HG02678 (cell line): ENCODE results near the gene NXPH3.
"Not testable (repeated sequence)": the region's sequence is repeated elsewhere in the genome, so short reads cannot be mapped to it uniquely, and the experiment has no call there.

Experiments
- ATAC-seq: cut with Tn5 transposase; IDR thresholded peaks from one replicate; pipeline ENCODE4 v1.9.1; 2021; ENCODE audit warnings: mild to moderate bottlenecking, moderate library complexity; ENCODE audit not compliant: unreplicated experiment

Gene NXPH3

GRCh38 chr17:49575679-49576087 is at the start of gene NXPH3:
Gene NXPH3, plus strand, starts transcription at chr17:49575871. Its CDS starts 349 bp downstream, at chr17:49576220.
- ATAC-seq, result no peak

GRCh38 chr17:49527927-49528651 is 47.6 kb upstream of the NXPH3 start:
- no peak for ATAC-seq

GRCh38 chr17:49528966-49529365 is 46.7 kb upstream of the NXPH3 start:
- no peak for ATAC-seq

DNA sequence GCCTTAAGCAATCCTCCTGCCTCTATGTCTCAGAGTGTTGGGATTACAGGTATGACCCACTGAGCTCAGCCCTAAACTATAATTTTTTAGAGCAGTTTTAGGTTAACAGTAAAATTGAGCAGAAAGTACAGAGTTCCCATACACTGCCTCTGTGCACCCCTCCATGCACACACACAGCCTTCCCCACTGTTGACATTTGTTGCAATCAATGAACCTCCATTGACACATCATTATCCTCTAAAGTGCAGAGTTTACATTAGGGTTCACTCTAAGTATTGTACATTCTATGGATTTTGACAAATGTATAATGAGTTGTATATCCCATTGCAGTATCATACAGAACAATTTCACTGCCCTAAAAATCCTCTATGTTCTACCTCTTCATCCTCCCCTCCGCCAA is 45.6 kb upstream of the NXPH3 start:
- ATAC-seq, result no peak

GRCh38 chr17:49543860-49544259 is 31.8 kb upstream of the NXPH3 start:
- no peak for ATAC-seq

DNA sequence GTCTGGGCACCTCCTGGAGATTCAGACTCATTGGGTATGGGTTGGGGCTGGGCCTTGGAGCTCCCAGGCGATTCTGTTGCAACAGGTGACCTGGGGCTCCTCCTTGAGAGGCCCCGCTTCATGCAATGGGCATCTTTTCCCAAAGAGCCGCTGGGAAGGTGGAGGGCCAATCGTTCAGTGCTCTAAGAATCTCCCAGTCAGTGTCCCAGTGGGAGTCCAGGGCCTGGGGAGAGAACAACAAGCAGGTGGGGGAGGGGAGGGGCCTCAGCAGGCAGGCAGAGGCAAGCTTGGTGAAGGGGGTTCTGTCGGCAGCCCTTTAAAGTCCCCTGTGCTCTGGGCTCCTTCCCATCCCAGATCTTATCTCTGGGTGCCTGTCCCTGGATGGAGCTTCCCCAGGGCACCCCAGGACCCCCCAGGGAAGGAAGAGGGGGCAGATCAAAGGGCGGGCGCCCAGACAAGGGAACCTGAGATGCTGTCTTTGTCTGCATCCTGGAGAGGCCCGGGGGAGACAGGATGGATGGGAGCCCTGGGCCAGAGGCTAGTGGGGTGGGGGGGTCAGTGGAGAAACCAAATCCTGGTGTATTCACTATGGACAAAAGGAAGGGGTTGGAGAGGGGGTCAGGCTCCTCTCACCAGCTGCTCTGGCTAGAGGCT is 30.5 kb upstream of the NXPH3 start:
- ATAC-seq, result no peak

DNA sequence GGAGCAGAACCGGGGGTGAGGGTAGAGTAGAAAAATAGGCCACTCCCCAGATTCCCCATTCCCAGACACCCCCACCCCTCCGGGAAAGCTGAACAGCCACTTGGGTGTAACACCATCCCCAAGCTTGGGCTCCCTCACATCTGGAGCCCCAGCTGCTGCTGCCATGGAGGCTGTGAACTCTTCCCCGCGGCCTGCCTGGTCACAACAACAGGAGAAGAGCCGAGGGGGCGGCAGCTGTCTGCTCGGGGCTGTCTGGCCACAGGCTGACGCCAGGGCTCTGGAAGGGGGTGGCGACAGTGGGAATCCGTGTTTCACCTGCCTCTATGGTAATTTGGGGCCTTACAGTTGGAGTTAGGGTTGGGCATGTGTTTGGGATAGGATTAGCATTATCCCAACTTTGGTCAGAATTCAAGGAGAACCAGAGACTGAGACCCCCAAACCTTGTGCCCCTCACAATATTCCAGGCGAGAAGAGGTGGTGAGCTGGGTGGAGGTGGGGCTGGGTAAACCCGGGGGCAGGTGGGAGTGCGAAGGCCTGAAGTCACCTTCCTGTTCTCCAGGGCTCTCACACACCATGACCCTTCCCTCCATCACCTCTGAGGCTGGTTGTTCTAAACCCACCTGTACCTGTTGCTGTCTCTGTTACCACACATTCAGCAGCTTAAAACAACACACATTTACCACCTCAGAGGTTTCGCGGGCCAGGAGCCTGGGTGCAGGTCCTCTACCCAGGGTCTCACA is 29.7 kb upstream of the NXPH3 start:
- ATAC-seq, result no peak

- no peak for ATAC-seq
Observed at GRCh38 chr17:49546546-49547535, 28.8 kb upstream of the NXPH3 start.

- ATAC-seq, result no peak
Observed at GRCh38 chr17:49547566-49547965, 28.1 kb upstream of the NXPH3 start.

DNA sequence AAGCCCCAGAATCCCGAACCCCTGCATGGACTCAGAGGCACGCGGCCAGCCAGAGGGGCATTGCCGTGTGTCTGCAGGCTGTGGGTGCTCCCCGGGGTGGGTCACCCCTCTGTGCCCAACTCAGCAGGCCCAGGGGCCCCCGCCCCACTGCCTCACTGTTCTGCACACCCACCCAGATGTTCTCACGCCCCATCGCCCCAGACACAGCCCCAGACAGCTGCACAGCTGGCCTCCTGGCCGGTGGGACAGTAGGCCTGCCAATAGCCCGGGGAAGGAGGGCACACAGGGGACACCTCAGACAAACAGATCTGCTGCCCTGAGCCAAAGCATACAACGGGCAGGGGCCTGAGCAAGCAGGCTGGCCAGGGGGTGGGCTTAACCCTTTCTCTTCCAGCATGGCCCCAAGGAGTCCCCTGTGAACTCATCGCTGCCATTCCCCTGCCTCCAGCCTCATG is 27.6 kb upstream of the NXPH3 start:
- no peak for ATAC-seq

DNA sequence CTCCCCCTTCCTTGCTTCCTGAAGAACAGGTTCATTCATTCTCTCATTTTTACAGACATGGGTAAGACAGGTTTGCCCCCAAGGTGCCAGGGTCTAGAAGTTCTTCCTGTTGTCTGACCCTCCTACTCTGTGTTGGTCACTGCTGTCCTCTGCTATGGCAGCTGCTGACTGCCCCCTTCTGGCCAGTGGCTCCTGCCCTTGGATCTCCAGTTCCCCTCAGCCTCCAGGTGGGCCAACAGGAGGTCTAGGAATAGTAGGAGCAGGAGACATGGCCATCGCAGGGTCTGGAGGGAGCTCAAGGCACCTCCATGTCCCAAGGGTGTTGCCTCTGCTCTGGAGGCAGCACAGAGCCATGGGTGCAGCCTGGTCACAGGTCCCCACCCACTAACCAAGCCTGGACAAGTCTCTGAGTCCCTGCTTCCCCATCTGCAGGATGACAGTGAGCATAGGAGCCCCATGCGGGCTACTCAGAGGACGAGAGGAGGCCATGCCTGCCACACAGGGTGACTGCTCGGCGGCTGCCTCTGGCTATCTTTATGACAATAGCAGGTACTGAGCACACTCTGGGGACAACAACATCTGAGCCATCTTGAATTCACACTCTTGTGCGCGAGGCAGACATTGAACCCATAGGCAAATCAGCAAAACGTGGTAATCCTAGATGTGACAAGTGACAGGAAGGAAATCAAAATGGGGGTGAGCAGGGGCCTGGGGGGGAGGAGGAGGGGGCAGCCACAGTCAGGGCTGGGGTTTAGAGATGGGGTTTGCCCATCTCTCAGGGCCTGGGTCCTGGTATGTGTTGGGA is 27.0 kb upstream of the NXPH3 start:
- ATAC-seq, result no peak

DNA sequence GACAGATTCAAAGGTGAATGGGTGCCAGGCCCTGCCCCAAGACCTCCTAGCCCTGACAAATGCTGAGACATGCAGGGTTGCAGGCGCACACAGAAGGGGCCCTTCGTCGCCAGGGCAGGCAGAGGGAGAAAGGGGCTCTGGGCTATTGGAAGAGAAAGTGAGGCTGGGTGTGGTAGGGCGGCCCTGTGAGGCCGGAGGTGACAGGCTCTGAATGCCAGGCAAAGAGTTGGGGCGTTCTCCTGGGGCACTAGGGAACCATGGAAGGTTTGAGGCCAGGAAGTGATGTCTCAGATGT is 26.4 kb upstream of the NXPH3 start:
- no peak for ATAC-seq

- no peak for ATAC-seq
Observed at GRCh38 chr17:49549691-49550678, 25.7 kb upstream of the NXPH3 start.

DNA sequence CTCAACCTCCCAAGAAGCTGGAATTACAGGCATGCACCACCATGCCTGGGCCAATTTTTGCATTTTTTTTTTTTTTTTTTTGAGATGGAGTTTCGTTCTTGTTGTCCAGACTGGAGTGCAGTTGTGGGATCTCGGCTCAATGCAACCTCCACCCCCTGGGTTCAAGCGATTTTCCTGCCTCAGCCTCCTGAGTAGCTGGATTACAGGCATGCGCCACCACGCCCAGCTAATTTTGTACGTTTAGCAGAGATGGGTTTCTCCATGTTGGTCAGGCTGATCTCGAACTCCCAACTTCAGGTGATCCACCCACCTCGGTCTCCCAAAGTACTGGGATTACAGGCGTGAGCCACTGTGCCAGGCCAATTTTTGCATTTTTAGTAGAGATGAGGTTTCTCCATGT is 24.9 kb upstream of the NXPH3 start:
- not testable (repeated sequence) for ATAC-seq

GRCh38 chr17:49551221-49552069 is 24.2 kb upstream of the NXPH3 start:
- ATAC-seq, result no peak

DNA sequence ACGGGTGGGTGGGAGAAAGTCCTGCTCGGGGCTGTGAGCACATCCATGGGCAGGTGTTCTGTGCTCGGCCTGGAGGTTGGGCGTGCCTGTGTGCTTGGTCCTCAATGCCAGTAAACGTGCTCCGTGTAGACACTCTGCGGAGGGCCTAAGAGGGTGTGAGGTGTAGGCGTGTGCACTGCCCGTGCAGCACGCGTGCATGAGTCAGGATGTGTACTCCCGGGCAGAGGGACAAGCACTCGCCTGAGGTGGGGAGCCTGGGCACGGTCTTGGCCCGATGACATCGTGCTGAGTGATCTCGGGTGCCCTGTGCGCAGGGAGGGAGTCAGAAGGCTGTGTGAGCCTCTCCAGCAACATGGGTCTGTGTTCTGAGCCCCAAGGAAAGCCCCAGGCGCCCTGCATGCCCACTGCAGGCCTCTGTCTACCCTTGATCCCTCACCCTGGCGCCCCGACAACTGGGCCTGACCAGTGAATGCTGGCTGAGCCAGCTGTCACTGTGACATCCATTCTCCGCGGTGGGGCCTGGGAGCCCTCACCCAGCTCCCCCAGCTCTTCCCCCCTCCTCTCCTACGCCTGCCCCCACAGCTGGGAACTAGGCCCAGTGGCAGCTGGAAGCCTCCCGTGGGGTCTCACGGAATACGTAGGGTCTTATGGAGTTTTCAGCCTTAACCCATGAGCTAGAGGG is 23.5 kb upstream of the NXPH3 start:
- no peak for ATAC-seq

DNA sequence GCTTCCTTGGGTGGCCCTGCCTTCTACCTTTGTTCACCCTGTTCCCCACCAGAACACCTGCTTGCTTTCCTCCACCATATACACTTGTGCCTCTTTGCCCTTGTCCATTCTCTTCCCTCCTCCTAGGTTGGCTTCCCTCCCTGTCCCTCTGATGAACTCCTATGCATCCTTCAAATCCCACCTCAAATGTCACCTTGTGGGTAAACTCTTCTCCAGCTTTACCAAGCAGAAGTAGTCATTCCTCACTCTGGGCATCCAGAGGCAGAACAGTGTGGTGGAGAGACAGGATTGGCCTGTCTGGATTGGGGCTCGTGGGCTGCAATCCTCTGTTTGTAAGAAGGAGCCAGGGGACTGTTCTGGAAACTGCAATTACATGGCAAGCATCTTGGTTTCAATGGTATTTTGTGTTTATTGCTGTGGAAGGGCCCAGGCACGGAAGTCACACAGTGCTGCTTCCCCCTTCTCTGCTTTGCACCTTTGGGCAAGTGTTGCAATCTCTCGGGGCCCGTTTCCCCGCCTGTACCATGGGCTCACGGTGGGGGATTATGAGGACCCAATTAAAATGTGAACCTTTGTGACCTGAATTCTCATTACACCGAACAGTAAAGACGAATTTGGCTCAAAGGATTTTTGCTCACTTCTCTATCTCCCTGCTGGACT is 21.9 kb upstream of the NXPH3 start:
- ATAC-seq, result no peak
